GM18868 (cell line): Measurements from ENCODE around the gene TBC1D21.

Experiments
- ATAC-seq: cut with Tn5 transposase; IDR thresholded peaks from one replicate; pipeline ENCODE4 v1.9.1; 2021; ENCODE audit warnings: mild to moderate bottlenecking, moderate library complexity; ENCODE audit not compliant: unreplicated experiment

TBC1D21 gene

GRCh38 chr15:73907035-73907408, 33.7 kb downstream of the TBC1D21 start:
- ATAC-seq: no peak

GRCh38 chr15:73908030-73908821, 34.9 kb downstream of the TBC1D21 start:
- ATAC-seq: peak; percentile 55

- no peak for ATAC-seq
Observed at GRCh38 chr15:73908822-73909122, 35.4 kb downstream of the TBC1D21 start.

- no peak for ATAC-seq
Observed at GRCh38 chr15:73909651-73910050, 36.3 kb downstream of the TBC1D21 start.

- ATAC-seq: no peak
Observed at GRCh38 chr15:73910522-73911303, 37.3 kb downstream of the TBC1D21 start.

GRCh38 chr15:73912030-73912596, 38.7 kb downstream of the TBC1D21 start:
- ATAC-seq: no peak

GRCh38 chr15:73914145-73914544, 40.8 kb downstream of the TBC1D21 start:
- ATAC-seq: no peak

GRCh38 chr15:73915082-73915481, 41.7 kb downstream of the TBC1D21 start:
- no peak for ATAC-seq

- ATAC-seq: no peak
Observed at GRCh38 chr15:73918784-73919183, 45.4 kb downstream of the TBC1D21 start.

- no peak for ATAC-seq
Observed at GRCh38 chr15:73919706-73920105, 46.3 kb downstream of the TBC1D21 start.

GRCh38 chr15:73921254-73921925, 48.0 kb downstream of the TBC1D21 start:
- ATAC-seq: no peak

- ATAC-seq: no peak
Observed at GRCh38 chr15:73922186-73923151, 49.1 kb downstream of the TBC1D21 start.

- ATAC-seq: no peak
Observed at GRCh38 chr15:73923156-73923487, 49.8 kb downstream of the TBC1D21 start.

- ATAC-seq: no peak
Observed at GRCh38 chr15:73923488-73924164, 50.3 kb downstream of the TBC1D21 start.

GRCh38 chr15:73924171-73924921, 51.0 kb downstream of the TBC1D21 start:
- ATAC-seq: no peak

- no peak for ATAC-seq
Observed at GRCh38 chr15:73925848-73926218, 52.5 kb downstream of the TBC1D21 start.

- ATAC-seq: no peak
Observed at GRCh38 chr15:73926219-73927002, 53.0 kb downstream of the TBC1D21 start, which contains the start of gene LOXL1. Gene LOXL1, plus strand, starts transcription at chr15:73926462. Its CDS starts 322 bp downstream, at chr15:73926784.

- no peak for ATAC-seq
Observed at GRCh38 chr15:73927003-73927475, 53.7 kb downstream of the TBC1D21 start.
